Heart left ventricle (tissue), 13 donors: ENCODE results near the gene CCSER1.

Experiments
- POLR2A ChIP-seq, 2 donors: fragments of 450-650 bp; IDR thresholded peaks; one replicate each; pipeline ENCODE4 v1.6.1; 2017; ENCODE audit warnings: antibody characterized with exemption in 2 of 2, mild to moderate bottlenecking in 2 of 2, moderate library complexity in 2 of 2
- TF ChIP-seq, protein P1 (sequence below), 12 donors: fragments of 200-600 bp; sonication (generic) in 4 of 12; IDR thresholded peaks; one replicate each; pipeline versions ENCODE4 v1.5.0 to v1.8.0; 2018 to 2022; ENCODE audit warnings: antibody characterized with exemption in 12 of 12, mild to moderate bottlenecking in 5 of 12
- donor health status: ischemic (EF 13 %, LVEDD 7.1; RV severe dilation, severe dysfunction).
- donor health status: DM: no; HTN: yes; CAD: no.
- donor health status: DM: no; HTN: no; CAD: no.
- donor health status: ischemic (EF 25% LVEDD 6.9; RV normal size, moderate dysfunction).
- donor health status: ischemic (EF 25% LVEDD 5.7; RV mildly dilated, moderate dysfunction).
- donor health status: ischemic (EF 35%, LVEDD 5.7; RV mildly dilated, moderate dysfunction).
- donor health status: nonischemic (EF 11% LVEDD 7.7; RV severe dilation, severe dysfunction).
- donor health status: DM: yes; HTN: yes; CAD: no.
- donor health status: PGD.
- donor health status: ischemic (EF 29% LVEDD 5.4; RV normal size, mild dysfunction).
- donor health status: nonischemic (EF 23%, LVEDD 6.1; RV moderate dilation, normal function).

DNA sequence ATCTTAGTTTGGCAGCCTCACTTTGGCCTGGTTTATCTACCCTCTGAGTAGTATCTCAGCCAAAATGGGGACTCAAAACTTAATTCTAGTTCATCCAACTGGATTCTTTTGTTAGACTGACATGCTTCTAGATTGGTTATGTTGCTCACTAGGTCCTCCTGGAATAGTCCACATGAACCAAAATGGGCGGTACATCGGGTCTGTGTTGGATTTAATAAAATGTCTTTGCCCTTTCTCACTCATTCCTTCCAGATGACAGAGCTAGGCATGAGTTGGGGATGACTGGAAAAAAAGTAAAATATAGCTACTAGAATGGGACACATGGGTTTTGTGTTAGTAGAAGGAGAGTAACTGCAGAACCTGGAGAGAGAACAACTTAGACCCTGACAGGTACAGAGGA is 247.9 kb downstream of the CCSER1 start:
- TF ChIP-seq, protein P1, sequence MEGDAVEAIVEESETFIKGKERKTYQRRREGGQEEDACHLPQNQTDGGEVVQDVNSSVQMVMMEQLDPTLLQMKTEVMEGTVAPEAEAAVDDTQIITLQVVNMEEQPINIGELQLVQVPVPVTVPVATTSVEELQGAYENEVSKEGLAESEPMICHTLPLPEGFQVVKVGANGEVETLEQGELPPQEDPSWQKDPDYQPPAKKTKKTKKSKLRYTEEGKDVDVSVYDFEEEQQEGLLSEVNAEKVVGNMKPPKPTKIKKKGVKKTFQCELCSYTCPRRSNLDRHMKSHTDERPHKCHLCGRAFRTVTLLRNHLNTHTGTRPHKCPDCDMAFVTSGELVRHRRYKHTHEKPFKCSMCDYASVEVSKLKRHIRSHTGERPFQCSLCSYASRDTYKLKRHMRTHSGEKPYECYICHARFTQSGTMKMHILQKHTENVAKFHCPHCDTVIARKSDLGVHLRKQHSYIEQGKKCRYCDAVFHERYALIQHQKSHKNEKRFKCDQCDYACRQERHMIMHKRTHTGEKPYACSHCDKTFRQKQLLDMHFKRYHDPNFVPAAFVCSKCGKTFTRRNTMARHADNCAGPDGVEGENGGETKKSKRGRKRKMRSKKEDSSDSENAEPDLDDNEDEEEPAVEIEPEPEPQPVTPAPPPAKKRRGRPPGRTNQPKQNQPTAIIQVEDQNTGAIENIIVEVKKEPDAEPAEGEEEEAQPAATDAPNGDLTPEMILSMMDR (IDR thresholded peaks at IDR 0.05): no peak
- no peak for TF ChIP-seq POLR2A (IDR thresholded peaks at IDR 0.05)
